Gastrocnemius medialis (tissue), 4 donors: ENCODE results near the gene MCFD2.

Experiments used
- CTCF ChIP-seq, 5 experiments: fragments of 450-650 bp in 3 of 5; fragments of 200-600 bp in 2 of 5; sonication (generic) in 2 of 5; IDR thresholded peaks in 4 of 5; conservative IDR thresholded peaks in 1 of 5; 1 replicate in 4 of 5; 2 replicates in 1 of 5; pipeline ENCODE4 v1.5.1; 2016 to 2019; ENCODE audit warnings: antibody characterized with exemption in 5 of 5, mild to moderate bottlenecking in 3 of 5, moderate library complexity in 3 of 5
- POLR2A ChIP-seq, 2 donors: fragments of 450-650 bp; IDR thresholded peaks; one replicate each; pipeline ENCODE4 v1.6.1; 2017; ENCODE audit warnings: antibody characterized with exemption in 2 of 2, mild to moderate bottlenecking in 2 of 2, moderate library complexity in 2 of 2

GRCh38 chr2:46945671-46946070 is 30.1 kb upstream of the MCFD2 start:
- no peak for TF ChIP-seq POLR2A (IDR thresholded peaks at IDR 0.05)
- TF ChIP-seq CTCF (IDR thresholded peaks at IDR 0.05 in 4 of 5, conservative IDR thresholded peaks at IDR 0.05 in 1 of 5): no peak
